GM19351 (cell line): ENCODE results near the gene CCSER1.
"Not testable (repeated sequence)": the region's sequence is repeated elsewhere in the genome, so short reads cannot be mapped to it uniquely, and the experiment has no call there.

ENCODE experiments used
- ATAC-seq: cut with Tn5 transposase; IDR thresholded peaks from one replicate; pipeline ENCODE4 v1.9.1; 2021; ENCODE audit warnings: mild to moderate bottlenecking, moderate library complexity; ENCODE audit not compliant: unreplicated experiment

The CCSER1 gene

DNA sequence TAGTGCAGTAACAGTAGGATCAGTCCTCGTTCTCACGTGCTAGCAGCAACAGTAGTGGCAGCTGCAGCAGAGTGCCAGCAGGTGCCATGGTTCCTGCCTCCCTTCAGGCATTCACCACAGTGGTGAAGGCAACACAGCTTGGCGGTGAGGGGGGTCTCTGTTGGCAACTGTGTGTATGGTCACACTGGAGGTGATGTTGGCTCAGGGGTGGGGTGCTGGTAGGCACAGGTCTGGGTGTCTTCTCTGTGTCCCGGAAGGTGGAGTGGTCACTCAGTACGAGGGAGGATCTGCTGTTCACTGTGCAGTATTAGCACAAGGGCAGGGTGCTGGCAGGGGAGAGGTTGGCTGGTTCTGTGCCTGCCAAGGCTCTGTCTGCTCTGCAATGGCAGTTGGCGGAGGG lies 671.8 kb downstream of the CCSER1 start:
- no peak for ATAC-seq

DNA sequence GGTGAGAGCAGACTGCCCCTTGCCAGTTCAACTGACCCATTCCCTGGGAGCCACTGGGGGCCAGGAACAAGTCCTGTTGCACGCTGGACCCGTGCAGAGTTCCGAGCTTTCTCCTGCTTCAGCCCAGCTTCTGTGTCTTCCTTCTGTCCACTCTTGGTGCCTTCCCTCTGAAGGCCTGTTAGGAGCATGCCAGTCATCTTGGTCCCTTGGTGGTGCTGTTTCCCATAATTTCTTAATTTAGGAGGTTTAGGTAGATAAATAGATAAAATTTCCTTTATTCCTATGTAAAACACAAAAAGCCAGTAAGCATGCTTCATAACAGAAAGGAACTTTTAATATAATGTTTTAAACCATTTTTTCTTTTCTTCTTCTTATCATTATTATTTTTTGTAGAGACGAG lies 672.7 kb downstream of the CCSER1 start:
- ATAC-seq = no peak

DNA sequence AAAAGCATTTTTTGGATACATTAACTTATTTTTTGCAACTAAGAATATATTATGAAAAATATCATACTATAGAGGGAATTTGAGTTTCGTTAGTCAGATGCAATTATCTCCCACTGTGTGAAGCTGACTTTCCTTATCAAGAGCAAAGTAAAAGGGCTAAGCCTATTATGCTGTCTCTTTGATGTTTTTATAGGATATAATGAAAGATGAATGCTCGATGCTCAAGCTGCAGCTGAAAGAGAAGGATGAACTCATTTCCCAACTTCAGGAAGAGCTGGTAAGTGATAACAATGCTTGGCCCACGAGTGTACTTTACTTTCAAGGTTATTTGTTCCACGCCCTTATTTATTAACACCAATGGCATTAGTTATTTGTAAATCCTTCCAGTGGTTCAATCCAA lies 688.4 kb downstream of the CCSER1 start:
- ATAC-seq = no peak

DNA sequence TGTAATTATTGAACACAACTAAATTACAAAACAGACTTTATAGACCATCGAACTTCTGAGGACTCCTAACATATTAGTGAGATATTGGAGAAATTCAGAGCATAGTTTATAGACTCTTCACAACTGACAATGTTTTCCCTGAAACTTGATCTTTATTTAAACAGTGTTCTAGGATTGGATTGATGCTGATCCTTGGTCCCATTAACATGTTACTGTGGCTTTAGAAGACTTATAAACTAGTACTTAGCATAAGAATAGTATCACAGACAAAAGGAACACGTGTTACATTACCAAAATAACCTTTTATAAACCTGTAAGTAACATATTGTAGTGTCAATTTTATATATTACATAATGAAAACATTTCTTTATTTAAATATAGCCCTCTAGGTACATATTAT lies 689.6 kb downstream of the CCSER1 start:
- no peak for ATAC-seq

DNA sequence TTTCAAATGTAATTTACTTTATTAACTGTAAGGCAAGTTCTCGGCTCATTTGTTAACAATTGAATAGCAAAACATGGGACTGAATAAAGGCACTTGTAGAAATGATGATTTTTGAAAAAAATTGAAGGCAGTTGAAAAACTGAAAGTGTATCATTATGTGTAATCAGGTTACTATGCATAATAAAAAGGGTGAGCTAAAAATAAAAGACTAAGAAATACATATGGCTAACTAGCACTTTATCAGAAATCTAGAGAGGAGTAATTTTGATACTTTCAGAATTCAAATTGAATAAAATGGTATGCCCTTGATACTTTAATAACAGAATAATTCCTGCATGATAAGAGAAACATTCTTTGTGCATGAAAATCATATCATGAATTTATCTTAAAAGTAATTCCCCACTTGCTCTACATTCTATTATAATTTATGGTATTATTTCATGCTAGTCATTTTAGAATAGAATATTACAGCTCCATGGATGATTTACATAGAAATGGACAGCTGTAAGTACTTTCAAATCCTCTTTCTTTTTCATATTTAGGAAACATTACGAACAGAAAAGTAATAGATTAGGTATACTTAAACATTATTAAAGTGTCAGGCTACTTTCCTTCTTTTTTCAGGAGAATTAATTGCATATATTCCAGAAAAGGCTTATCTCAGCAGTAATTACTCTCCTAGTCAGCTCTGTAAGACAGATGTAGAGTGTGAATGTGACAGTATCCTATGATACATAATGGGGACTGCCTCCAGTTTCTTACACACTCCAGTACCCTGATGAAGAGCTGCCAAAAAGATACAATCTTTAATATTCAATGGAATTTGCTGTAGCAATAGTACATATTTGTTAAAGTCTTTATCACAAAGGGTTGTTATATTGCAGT lies 697.3 kb downstream of the CCSER1 start:
- ATAC-seq = no peak

DNA sequence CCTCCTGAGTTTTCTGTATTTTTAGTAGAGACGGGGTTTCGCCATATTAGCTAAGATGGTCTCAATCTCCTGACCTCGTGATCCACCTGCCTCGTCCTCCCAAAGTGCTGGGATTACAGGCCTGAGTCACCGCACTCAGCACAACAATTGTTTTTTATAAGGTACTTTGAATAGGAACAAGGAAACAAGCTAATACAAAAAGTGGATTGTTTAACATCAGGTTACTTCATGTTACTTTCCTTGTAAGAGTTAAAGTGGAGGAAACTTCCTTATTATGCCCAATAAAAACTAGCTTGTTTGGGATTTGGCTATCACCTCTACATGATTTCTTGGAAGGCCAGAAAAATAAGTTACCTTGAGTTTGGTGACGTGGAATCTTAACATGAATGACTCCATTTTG lies 698.7 kb downstream of the CCSER1 start:
- no peak for ATAC-seq

DNA sequence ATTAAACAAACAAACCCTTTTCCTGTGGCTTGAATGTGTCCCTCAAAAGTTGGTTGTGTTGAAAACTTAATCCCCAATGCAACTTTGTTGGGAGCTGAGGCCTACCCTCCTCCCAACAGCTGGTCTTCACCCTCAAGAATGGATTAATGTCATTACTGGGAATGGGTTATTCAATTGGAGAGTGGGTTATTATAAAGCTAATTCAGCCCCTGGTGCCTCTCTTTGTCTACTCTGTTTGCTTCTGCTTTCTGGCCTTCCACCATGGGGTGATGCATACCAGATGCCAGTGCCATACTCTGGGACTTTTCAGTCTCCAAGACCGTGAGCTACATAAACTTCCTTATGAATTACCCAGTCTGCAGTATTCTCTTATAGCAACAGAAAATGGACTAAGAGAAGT lies 706.5 kb downstream of the CCSER1 start:
- no peak for ATAC-seq

DNA sequence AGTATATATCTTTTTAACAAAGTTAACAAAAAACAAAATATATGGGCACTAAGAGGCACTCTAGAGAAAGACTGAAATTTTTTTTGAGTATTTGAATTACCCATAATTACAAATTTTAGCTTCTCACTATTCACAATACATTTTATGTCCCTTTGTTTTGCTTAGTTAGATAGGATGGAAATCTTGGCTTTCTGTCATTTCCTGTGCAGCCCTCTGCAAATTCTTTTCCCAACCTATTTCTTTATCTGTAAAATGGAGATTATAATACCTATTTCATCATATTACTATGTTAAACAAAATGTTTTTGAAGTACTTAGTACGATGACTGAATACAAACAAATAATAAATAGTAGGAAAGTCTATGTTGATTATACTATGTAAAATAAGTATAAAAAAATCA lies 710.0 kb downstream of the CCSER1 start:
- no peak for ATAC-seq

DNA sequence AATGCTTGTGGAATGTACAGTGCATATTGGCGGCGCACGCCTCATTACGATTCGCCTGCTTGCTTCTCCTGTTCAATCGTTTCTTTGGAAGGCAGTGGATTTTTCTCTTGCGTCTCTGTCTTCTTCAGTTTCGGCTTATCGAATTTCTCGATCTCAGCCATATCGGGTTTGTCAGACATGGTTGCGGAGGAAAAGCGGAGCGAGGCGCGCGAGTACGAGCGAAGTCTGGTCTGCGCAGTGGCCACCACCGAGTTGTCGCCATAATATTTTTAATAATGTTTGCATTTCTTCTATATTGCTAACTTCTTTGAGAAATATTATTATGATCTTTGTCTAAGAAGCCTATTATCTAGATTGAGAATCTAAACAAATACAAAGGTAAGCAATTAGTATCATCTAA lies 711.7 kb downstream of the CCSER1 start:
- ATAC-seq = not testable (repeated sequence)

DNA sequence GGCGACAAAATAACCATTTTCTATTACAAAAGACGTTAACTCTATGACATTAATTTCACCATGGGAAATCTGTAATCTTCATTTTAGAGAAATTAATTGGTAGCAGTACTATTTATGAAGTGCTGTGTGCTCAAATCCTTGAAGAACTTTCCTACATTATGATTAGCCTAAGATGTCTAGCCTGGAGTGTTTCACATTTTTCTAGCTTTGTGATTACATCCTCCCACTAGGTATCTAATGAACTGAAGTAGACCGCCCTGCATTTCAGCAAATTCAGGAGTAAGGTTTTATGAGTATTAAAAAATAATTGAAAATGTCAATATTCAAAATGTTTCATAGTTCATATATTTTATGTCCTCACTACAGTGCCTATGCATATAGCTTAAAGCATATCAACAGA lies 713.1 kb downstream of the CCSER1 start:
- no peak for ATAC-seq

DNA sequence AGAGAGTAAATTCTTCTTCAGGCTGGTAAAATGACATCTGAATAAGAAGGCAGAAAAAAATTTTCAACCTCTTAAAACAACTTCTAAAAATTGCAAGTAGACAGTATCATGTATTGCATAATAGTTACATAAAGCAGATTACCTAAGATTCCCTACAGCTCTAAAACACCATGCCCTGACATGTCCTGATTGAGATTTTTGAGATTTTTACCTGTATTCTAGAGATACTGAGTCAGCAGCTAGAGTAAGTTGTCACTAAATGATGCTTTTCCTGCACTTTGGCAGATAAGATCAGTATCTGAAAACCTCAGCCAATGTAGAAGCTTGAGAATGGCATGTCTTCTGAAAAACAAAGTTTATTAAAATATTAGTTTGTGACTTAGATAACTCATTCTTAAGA lies 713.6 kb downstream of the CCSER1 start:
- no peak for ATAC-seq

DNA sequence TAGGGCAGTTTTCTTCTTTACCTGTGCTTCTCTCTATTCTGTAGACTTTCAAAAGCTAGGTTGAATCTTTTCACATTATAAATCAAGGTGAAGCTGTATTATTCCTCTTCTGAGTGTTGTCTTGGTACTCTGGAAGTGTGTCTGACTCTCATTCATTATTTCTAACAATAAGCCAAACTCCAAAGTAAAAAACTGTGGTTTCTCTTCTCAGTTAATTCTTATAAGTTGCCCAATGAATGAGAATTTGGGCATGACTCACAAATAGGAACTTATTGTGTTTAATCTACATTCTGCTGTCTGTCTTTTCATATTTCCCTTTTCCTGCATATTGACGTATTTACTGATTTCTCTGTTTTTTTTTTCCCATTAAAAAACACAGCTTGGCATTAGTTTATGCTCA lies 714.5 kb downstream of the CCSER1 start:
- ATAC-seq = no peak

DNA sequence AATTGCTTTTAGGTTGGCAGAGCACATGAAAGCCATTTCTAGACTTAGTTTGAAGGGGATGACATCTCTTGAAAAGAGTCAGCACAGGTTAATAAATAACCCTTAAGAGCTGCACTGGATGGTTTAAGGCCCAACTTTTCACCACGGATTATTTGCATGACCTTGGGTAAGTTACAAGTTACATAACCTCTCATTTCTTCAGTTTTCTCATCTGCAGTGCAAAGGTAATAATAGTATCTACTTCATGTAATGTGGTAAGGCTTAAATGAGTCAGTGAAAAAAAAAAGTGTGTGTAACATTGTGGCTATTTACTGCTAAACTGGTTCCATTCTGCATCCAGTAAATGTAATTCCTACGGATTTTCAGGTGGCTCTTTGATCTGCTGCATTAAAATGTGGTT lies 715.8 kb downstream of the CCSER1 start:
- peak; percentile 85 for ATAC-seq

DNA sequence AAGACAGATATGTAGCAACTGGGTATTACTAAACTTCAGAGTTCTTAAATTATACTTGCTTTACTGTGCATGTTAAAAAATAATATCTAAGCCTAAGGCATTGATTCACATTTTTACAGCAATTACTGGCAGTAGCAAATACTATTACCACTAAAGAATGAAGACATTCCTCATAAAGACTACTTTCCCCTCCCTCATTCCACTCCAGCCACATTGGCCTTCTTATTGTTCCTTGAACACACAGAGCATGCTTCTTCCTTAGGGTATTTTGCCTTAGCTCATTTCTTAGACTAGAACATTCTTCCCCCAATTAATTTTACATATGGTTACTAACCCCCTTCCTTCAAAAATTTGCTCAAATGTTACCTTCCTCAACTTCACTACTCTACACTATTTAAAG lies 717.0 kb downstream of the CCSER1 start:
- ATAC-seq = no peak

DNA sequence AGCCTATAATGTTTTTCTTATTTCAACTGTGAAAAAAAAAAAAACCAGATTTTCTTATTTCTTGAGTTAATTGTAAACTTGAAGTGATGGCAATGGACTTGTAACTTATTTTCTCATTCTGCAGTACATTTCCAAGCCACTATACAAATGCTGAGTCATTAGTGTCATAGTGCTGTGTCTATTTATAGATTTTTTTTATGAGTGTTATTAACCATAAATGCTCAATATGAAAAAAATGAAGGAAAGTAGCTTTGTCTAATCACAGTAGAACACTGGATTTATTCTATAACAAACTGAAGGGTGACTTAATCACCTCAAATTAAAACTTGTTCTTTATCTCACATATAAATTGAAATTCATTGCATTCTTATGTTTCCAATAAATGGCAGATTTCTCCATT lies 718.6 kb downstream of the CCSER1 start:
- ATAC-seq = peak; percentile 52

DNA sequence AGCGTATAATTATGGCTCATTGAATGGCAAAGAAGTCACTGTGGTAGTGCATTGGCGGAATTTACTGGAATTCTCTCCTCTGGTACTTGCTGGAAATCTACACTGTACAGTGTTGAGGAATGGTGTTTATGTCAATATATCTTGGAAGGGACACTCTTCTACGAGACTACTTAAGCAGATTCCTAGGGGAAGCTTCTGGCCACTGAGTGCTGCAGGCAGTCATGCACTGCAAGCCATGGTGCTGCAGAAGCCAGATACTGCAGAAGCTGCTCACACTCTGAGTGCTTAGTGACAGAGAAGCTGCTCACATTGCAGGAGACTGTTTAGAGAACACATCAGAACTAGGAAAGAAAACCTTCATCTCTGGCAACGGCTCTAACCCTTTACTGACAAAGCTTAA lies 725.0 kb downstream of the CCSER1 start:
- no peak for ATAC-seq

DNA sequence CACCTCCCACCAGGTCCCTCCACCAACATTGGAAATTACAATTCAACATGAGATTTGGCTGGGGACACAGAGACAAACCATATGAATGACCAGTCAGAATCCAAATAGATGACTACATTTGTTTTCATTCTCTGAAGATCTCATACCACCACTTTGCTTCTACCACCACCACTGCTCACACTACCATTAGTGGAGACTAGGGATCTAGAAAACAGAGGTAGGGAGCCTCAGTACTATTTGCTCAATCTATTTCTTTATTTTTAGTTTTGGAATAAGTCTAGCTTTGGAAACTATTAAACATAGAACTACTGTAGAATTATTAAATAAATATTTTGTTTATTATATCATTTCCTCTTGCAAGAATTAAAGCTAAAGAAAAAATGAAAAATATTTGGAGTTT lies 727.9 kb downstream of the CCSER1 start:
- no peak for ATAC-seq

DNA sequence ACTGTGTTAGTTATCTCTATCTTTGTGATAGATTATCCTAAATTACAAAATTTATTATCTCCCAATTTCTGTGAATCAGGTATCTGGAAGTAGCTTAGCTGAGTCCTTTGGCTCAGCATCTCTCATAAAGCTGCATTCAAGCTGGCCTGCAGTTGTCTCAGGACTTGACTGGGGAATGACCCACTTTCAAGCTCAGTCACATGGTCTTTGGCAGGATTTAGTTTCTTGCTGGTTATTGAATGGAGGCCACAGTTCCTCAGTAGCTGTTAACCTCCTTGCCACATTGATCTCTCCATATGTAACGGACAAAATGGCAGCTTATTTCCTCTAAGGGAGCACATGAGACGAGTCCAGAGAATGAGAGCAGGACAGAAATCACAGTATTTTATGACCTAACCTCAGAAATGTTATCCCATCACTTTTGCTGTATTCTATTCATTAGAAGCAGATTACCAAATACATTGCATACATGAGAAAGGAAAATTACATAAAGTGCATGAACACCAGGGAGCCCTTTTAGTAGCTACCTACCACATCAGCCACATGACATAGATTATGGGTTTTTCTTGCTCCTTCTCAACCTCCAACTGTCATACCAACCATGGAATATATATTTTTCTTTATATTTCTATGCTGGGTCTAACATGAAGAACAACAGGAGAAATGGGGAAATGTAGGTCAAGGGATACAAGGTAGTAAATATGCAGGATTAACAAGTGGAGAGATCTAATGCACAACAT lies 730.1 kb downstream of the CCSER1 start:
- ATAC-seq = no peak

DNA sequence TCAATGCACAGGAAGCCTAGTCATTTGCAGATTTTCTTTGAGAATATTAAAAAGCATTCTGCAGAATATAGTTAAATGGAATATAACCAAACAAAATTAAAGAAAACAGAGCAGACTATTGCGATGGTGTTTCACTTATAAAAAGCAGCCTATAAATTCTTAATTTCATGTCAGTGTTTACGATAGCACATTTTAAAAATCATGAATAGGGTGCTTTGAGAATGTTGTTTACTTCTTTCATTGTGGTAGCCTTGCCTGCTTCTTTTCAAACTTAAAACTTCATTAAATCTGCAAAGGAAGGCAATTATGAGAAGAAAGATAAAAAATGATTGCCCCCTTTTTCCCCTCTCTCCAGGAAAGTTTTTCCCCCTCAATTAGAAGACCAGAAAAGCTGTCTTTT lies 748.6 kb downstream of the CCSER1 start:
- no peak for ATAC-seq

DNA sequence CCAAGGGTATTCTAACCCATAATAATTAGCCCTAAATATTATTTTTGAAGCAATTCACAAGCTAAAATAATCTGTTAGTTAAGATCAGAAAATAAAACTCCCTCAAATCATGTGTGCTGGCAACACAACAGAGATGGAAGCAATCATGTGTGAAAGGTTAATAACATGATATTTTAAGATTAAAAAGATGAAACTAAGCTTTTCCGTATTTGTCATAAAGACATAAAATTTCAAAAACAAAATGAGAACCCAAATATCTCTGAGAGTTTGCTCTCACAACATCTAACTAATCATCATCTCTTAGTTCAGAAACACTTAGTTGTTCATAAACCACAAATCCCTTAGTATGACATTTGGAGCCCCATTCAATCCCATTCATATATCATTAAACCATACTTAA lies 749.1 kb downstream of the CCSER1 start:
- ATAC-seq = no peak

DNA sequence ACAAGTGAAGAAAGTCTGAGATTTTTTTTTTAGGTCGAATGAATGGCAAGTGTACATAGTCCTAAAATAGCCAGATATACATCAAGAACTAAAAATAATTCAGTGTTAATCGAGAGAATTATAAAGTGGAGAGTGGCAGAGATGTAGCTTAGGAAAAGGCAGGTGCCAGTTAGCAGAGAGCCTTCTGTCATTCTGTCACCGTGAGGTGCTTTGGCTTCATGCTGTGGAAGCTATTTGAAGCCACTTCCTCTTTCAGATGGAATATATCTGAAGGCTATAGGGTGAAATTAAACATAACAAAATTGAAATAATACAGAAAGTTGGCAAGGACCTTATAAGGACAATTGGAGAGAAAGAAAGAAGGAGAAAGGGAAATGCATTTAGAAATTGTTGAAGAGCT lies 756.3 kb downstream of the CCSER1 start:
- ATAC-seq = no peak

DNA sequence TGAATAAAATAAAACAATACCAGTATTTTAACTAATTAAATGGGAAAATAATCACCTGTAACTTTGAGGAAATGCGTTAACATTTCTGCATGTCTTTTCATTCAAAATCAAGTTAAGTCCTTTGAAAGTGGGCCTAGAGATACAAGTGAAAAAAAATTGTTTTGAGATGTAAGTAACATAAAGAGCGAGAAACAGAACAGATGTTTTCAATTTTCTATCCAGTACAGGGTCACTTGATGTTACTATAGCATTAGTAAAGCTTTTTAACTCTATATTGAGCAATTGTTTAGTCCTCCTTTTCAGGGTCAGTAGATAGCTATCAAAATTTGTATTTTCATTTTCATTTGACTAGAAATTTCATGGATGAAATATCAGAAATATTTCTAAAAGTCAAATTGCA lies 761.4 kb downstream of the CCSER1 start:
- no peak for ATAC-seq
